ENCODE results near the gene MFGE8. TPM values are rescaled to one million over a fixed set of nuclear protein-coding genes. Genes with fewer than 3 reads are reported as not detected.

MFGE8 gene
- total and polyA plus RNA-seq, 9 of the 15 experiments (the other 6 are each of a cell fraction or from before 2014, with no cell fraction given) = 2.3 to 142 (median 62.3) TPM

DNA sequence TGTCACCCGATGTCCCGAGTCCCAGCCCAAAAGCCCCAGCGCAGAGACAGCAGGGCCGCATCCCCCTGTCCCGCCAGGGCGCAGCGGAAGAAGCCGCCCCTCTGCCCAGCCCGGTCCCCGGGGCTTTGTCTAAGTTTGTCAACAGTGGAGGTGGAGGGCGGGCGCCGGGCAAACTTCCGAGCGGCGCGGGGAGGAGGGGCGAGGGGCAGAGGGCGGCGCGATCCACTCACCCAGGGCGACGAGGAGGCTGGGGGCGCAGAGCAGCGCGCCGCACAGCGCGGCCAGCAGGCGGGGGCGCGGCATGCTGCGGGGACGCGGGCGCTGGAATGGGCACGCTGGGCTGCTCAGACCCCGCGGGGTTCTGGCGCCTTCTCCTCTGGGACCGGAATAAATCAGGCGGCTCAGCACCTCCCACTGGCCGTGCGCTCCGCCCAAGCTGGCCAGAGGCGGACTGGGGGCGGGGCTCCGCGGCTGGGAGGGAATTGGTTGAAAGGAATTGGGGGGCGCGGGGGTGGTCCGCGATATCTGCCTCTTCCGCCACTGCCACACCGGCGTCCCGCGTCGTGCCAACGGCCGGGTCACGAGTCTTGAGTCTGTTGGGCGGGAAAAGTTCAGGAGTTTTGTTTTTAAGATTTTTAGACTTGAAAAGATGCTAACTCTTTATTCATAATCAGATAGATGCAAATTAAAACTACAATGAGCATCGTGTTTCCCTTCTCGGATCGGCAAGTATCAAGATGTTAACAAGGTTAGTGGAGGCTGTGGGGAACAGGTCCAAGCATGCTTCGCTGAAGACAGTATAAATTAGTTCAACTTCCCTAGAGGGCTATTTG lies at the start of gene MFGE8 (continued):
- TF ChIP-seq, protein P1, sequence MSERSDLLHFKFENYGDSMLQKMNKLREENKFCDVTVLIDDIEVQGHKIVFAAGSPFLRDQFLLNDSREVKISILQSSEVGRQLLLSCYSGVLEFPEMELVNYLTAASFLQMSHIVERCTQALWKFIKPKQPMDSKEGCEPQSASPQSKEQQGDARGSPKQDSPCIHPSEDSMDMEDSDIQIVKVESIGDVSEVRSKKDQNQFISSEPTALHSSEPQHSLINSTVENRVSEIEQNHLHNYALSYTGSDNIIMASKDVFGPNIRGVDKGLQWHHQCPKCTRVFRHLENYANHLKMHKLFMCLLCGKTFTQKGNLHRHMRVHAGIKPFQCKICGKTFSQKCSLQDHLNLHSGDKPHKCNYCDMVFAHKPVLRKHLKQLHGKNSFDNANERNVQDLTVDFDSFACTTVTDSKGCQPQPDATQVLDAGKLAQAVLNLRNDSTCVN (CRISPR knock-in tag; IDR thresholded peaks at IDR 0.05) = no peak
- TF ChIP-seq, protein P2, sequence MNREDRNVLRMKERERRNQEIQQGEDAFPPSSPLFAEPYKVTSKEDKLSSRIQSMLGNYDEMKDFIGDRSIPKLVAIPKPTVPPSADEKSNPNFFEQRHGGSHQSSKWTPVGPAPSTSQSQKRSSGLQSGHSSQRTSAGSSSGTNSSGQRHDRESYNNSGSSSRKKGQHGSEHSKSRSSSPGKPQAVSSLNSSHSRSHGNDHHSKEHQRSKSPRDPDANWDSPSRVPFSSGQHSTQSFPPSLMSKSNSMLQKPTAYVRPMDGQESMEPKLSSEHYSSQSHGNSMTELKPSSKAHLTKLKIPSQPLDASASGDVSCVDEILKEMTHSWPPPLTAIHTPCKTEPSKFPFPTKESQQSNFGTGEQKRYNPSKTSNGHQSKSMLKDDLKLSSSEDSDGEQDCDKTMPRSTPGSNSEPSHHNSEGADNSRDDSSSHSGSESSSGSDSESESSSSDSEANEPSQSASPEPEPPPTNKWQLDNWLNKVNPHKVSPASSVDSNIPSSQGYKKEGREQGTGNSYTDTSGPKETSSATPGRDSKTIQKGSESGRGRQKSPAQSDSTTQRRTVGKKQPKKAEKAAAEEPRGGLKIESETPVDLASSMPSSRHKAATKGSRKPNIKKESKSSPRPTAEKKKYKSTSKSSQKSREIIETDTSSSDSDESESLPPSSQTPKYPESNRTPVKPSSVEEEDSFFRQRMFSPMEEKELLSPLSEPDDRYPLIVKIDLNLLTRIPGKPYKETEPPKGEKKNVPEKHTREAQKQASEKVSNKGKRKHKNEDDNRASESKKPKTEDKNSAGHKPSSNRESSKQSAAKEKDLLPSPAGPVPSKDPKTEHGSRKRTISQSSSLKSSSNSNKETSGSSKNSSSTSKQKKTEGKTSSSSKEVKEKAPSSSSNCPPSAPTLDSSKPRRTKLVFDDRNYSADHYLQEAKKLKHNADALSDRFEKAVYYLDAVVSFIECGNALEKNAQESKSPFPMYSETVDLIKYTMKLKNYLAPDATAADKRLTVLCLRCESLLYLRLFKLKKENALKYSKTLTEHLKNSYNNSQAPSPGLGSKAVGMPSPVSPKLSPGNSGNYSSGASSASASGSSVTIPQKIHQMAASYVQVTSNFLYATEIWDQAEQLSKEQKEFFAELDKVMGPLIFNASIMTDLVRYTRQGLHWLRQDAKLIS (CRISPR knock-in tag; IDR thresholded peaks at IDR 0.05) = peak; percentile 92
- TF ChIP-seq, protein P3, sequence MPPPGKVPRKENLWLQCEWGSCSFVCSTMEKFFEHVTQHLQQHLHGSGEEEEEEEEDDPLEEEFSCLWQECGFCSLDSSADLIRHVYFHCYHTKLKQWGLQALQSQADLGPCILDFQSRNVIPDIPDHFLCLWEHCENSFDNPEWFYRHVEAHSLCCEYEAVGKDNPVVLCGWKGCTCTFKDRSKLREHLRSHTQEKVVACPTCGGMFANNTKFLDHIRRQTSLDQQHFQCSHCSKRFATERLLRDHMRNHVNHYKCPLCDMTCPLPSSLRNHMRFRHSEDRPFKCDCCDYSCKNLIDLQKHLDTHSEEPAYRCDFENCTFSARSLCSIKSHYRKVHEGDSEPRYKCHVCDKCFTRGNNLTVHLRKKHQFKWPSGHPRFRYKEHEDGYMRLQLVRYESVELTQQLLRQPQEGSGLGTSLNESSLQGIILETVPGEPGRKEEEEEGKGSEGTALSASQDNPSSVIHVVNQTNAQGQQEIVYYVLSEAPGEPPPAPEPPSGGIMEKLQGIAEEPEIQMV (tag; conservative IDR thresholded peaks at IDR 0.05; ENCODE audit: low read depth) = no peak
- no peak for TF ChIP-seq BRD9 (IDR thresholded peaks at IDR 0.05; ENCODE audit: low read depth, partially characterized antibody)
- TF ChIP-seq ZNF431 (CRISPR knock-in tag; IDR thresholded peaks at IDR 0.05) = 0 out of 2 replicates have a peak, but pooled peaks have one; percentile 40
- no peak for TF ChIP-seq CBFB (CRISPR knock-in tag; IDR thresholded peaks at IDR 0.05)
- 0 out of 2 replicates have a peak, but pooled peaks have one; percentile 36 for TF ChIP-seq GATAD2A (IDR thresholded peaks at IDR 0.05)
- TF ChIP-seq ZNF253 (CRISPR knock-in tag; conservative IDR thresholded peaks at IDR 0.05) = no peak
- TF ChIP-seq, protein P4, sequence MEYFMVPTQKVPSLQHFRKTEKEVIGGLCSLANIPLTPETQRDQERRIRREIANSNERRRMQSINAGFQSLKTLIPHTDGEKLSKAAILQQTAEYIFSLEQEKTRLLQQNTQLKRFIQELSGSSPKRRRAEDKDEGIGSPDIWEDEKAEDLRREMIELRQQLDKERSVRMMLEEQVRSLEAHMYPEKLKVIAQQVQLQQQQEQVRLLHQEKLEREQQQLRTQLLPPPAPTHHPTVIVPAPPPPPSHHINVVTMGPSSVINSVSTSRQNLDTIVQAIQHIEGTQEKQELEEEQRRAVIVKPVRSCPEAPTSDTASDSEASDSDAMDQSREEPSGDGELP (CRISPR knock-in tag; IDR thresholded peaks at IDR 0.05; ENCODE audit: borderline replicate concordance) = no peak; the same call in 1 of the 2 replicates
- TF ChIP-seq, protein P5, sequence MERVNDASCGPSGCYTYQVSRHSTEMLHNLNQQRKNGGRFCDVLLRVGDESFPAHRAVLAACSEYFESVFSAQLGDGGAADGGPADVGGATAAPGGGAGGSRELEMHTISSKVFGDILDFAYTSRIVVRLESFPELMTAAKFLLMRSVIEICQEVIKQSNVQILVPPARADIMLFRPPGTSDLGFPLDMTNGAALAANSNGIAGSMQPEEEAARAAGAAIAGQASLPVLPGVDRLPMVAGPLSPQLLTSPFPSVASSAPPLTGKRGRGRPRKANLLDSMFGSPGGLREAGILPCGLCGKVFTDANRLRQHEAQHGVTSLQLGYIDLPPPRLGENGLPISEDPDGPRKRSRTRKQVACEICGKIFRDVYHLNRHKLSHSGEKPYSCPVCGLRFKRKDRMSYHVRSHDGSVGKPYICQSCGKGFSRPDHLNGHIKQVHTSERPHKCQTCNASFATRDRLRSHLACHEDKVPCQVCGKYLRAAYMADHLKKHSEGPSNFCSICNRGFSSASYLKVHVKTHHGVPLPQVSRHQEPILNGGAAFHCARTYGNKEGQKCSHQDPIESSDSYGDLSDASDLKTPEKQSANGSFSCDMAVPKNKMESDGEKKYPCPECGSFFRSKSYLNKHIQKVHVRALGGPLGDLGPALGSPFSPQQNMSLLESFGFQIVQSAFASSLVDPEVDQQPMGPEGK (CRISPR knock-in tag; IDR thresholded peaks at IDR 0.05; ENCODE audit: borderline replicate concordance) = no peak
- TF ChIP-seq, protein P6, sequence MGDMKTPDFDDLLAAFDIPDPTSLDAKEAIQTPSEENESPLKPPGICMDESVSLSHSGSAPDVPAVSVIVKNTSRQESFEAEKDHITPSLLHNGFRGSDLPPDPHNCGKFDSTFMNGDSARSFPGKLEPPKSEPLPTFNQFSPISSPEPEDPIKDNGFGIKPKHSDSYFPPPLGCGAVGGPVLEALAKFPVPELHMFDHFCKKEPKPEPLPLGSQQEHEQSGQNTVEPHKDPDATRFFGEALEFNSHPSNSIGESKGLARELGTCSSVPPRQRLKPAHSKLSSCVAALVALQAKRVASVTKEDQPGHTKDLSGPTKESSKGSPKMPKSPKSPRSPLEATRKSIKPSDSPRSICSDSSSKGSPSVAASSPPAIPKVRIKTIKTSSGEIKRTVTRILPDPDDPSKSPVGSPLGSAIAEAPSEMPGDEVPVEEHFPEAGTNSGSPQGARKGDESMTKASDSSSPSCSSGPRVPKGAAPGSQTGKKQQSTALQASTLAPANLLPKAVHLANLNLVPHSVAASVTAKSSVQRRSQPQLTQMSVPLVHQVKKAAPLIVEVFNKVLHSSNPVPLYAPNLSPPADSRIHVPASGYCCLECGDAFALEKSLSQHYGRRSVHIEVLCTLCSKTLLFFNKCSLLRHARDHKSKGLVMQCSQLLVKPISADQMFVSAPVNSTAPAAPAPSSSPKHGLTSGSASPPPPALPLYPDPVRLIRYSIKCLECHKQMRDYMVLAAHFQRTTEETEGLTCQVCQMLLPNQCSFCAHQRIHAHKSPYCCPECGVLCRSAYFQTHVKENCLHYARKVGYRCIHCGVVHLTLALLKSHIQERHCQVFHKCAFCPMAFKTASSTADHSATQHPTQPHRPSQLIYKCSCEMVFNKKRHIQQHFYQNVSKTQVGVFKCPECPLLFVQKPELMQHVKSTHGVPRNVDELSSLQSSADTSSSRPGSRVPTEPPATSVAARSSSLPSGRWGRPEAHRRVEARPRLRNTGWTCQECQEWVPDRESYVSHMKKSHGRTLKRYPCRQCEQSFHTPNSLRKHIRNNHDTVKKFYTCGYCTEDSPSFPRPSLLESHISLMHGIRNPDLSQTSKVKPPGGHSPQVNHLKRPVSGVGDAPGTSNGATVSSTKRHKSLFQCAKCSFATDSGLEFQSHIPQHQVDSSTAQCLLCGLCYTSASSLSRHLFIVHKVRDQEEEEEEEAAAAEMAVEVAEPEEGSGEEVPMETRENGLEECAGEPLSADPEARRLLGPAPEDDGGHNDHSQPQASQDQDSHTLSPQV (IDR thresholded peaks at IDR 0.05) = 0 out of 2 replicates have a peak, but pooled peaks have one; percentile 12

Measured in K562 (cell line).